ENCODE measurements around the gene CNTN2. TPM values are rescaled to one million over a fixed set of nuclear protein-coding genes. Genes with fewer than 3 reads are reported as not detected.

Gene CNTN2
- total and polyA plus RNA-seq, 8 donors = 0.20 to 0.63 (median 0.37) TPM; not detected in 2

DNA sequence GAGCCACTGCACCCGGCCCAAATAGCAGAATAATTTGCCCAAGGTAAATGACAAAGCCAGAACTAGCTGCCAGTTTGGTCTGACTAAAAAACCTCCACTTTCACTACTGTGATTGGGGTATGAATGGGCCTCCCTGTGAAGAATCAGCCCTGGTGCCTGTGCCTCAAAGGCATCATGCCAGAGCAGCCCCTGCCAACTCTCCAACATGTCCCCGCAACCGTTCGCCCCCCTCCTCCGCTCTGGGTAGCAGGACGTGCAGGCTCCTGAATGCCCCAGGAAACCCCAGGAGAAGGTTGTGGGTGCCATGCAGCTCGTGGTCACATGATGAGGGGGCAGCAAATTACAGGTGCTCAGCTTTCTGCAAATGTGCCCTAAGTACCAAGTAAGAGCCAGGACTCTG, 14.6 kb upstream of the CNTN2 start:
- TF ChIP-seq, protein P1, sequence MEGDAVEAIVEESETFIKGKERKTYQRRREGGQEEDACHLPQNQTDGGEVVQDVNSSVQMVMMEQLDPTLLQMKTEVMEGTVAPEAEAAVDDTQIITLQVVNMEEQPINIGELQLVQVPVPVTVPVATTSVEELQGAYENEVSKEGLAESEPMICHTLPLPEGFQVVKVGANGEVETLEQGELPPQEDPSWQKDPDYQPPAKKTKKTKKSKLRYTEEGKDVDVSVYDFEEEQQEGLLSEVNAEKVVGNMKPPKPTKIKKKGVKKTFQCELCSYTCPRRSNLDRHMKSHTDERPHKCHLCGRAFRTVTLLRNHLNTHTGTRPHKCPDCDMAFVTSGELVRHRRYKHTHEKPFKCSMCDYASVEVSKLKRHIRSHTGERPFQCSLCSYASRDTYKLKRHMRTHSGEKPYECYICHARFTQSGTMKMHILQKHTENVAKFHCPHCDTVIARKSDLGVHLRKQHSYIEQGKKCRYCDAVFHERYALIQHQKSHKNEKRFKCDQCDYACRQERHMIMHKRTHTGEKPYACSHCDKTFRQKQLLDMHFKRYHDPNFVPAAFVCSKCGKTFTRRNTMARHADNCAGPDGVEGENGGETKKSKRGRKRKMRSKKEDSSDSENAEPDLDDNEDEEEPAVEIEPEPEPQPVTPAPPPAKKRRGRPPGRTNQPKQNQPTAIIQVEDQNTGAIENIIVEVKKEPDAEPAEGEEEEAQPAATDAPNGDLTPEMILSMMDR (IDR thresholded peaks at IDR 0.05) = no peak
- H3K9me3 ChIP-seq = no peaks in the 10 kb centered on the region
- H3K4me1 ChIP-seq = no peaks in the 10 kb centered on the region
- no peaks in the 10 kb centered on the region for H3K36me3 ChIP-seq
- no peak overlapping the region for H3K4me3 ChIP-seq
- H3K27ac ChIP-seq = no peak overlapping the region
- peaks cover 0 to 34% of the 10 kb centered on the region in 2 donors for H3K27me3 ChIP-seq
- ATAC-seq = no peak
- intact Hi-C loops (cut with DNase I) = no loop called here
- no peak for DNase-seq

DNA sequence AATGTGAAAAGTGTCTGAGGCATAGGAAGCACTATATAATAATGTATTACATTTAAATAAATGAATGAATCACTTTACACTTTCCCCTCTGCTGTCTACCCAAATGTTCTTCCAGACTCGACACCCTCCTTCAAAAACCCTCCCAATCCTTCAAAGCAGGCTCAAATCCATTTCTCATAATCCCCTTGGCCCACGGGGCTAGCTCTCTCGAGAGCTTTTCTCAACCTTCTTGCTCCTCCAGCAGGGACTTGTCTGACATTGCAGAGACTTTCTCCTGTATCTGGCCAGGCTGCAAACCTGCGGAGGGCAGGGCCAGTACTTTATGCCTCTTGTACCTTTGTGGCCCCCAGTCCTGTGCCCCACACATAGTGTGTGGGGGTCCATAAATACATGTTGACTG, 14.1 kb upstream of the CNTN2 start:
- Histone ChIP-seq H3K36me3 (no peaks in the 10 kb centered on the region), H3K4me3 (no peak overlapping the region), H3K9me3 (no peaks in the 10 kb centered on the region), H3K27me3 (peaks cover 0 to 34% of the 10 kb centered on the region in 2 donors), H3K4me1 (no peaks in the 10 kb centered on the region), H3K27ac (no peak overlapping the region)
- DNase-seq (no peak), ATAC-seq (no peak)
- TF ChIP-seq, protein P1 (IDR thresholded peaks at IDR 0.05) = no peak
- intact Hi-C loops (cut with DNase I) = no loop called here

DNA sequence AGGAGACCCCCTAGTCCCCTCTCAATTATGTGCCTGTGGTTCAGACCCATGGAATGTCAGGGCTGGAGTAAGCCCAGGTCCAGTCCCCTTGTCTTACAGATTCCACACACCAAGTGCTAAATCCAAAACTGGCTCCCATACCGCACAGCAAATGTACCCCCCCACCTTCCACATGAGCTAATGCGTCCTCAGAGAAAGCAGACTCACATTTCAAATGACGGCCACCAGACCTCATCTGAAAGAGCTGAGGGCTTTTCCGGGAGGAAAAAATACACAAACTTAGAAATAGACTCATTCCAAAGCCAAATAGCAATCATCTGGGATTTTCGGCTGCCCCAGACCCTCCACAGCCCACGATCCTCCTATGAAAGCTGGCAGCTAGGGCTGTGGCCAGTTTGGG, 12.8 kb upstream of the CNTN2 start:
- no peaks in the 10 kb centered on the region for H3K4me1 ChIP-seq
- intact Hi-C loops (cut with DNase I) = no loop called here
- DNase-seq (no peak), ATAC-seq (no peak)
- no peaks in the 10 kb centered on the region for H3K36me3 ChIP-seq
- TF ChIP-seq, protein P1 (IDR thresholded peaks at IDR 0.05) = no peak
- H3K27ac ChIP-seq = no peak overlapping the region
- H3K27me3 ChIP-seq = peaks cover 0 to 34% of the 10 kb centered on the region in 2 donors
- no peak overlapping the region for H3K4me3 ChIP-seq
- no peaks in the 10 kb centered on the region for H3K9me3 ChIP-seq

DNA sequence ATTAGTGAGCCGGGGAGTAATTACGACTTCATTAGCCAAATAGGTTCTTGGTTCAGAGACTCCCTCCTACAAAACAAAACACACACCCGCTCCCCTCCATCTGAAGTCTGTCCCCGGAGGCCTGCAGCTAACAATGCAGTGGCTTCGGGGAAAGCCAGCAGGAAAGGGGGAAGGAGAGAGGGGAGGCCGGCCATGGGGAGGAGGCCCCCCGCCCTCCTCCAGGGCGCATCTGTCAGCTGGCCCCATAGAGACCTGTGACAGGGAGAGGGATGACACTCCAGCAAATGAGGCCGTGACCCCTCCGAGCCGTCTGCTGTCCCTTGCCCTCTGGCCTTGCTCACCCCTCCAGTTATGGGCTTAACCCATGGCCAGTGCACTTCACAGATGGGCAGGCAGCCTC, 12.1 kb upstream of the CNTN2 start:
- H3K27me3 ChIP-seq = peaks cover 0 to 34% of the 10 kb centered on the region in 2 donors
- H3K27ac ChIP-seq = no peak overlapping the region
- no peaks in the 10 kb centered on the region for H3K4me1 ChIP-seq
- H3K4me3 ChIP-seq = no peak overlapping the region
- no peaks in the 10 kb centered on the region for H3K9me3 ChIP-seq
- TF ChIP-seq, protein P1 (IDR thresholded peaks at IDR 0.05) = no peak
- intact Hi-C loops (cut with DNase I) = no loop called here
- ATAC-seq (no peak), DNase-seq (no peak)
- no peaks in the 10 kb centered on the region for H3K36me3 ChIP-seq

DNA sequence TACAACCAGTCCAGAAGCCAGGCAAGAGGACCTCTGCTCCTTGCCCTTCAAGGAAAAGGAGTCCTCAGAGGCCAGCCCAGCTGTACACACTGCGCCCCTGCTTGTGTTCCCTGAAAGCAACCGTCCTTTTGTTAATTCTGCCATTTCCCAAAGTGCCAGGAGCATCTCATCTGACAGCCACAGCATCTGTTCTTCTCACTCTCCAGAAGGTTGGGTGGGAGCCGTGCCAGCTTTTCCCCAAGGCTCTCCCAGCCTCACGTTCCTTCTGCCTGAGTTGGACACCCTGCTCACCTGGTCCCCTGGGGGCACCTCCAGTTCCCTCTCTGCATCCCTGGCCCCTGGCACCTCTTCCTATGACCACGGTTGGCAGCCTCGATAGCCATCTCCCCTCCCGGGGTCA, 10.5 kb upstream of the CNTN2 start:
- Histone ChIP-seq H3K4me3 (no peak overlapping the region), H3K27ac (no peak overlapping the region), H3K36me3 (no peaks in the 10 kb centered on the region), H3K4me1 (no peaks in the 10 kb centered on the region), H3K27me3 (peaks cover 0 to 34% of the 10 kb centered on the region in 2 donors), H3K9me3 (no peaks in the 10 kb centered on the region)
- DNase-seq (no peak), ATAC-seq (no peak)
- TF ChIP-seq, protein P1 (IDR thresholded peaks at IDR 0.05) = no peak
- intact Hi-C loops (cut with DNase I) = no loop called here
